WTC11 (cell line): ENCODE measurements around the gene TTC38. TPM values are rescaled to one million over a fixed set of nuclear protein-coding genes. Genes with fewer than 3 reads are reported as not detected.

Experiments used
- ATAC-seq: fragments of 200-7000 bp; cut with Tn5 transposase; 2 replicates; pipeline ENCODE4 v1.10.0; 2021; ENCODE audit warnings: mild to moderate bottlenecking, moderate library complexity
- CTCF ChIA-PET: fragments of 300-600 bp; sonication (Branson Sonifier 250); formaldehyde crosslinking; loops from one replicate; lab custom pipeline; 2021; ENCODE audit warnings: antibody characterized with exemption; lab: Charles Lee
- POLR2A ChIA-PET: fragments of 350-600 bp; sonication (Branson Sonifier 250); formaldehyde crosslinking; loops from one replicate; lab custom pipeline; 2021; ENCODE audit warnings: antibody characterized with exemption; lab: Charles Lee
- DNase-seq: peaks from one replicate; pipeline ENCODE4 v3.0.0; 2021; ENCODE audit warnings: low spot score
- H3K27ac Mint-ChIP-seq: 2 replicates; pipeline ENCODE4 v1.8.0; 2021; ENCODE audit warnings: mixed read lengths
- H3K27me3 Mint-ChIP-seq: 2 replicates; pipeline ENCODE4 v1.8.0; 2021; ENCODE audit warnings: low read depth, mild to moderate bottlenecking, moderate library complexity, mixed read lengths
- H3K36me3 Mint-ChIP-seq: 2 replicates; pipeline ENCODE4 v1.8.0; 2021; ENCODE audit warnings: mixed read lengths
- H3K4me1 Mint-ChIP-seq: 2 replicates; pipeline ENCODE4 v1.8.0; 2022; ENCODE audit warnings: mixed read lengths
- H3K4me3 Mint-ChIP-seq: 2 replicates; pipeline ENCODE4 v1.8.0; 2021; ENCODE audit warnings: mild to moderate bottlenecking, moderate library complexity, mixed read lengths
- H3K9me3 Mint-ChIP-seq: 2 replicates; pipeline ENCODE4 v1.8.0; 2021; ENCODE audit warnings: mixed read lengths
- CBFB ChIP-seq: sonication (generic); formaldehyde crosslinking; IDR thresholded peaks from 2 replicates; pipeline ENCODE4 v1.8.1; 2022; ENCODE audit warnings: mild to moderate bottlenecking, low read depth, missing genetic modification reagents
- MXD4 ChIP-seq: fragments of 250-450 bp; sonication (Bioruptor Pico); IDR thresholded peaks from 2 replicates; pipeline ENCODE4 v1.8.0; 2021; ENCODE audit warnings: mild to moderate bottlenecking, moderate library complexity, borderline replicate concordance
- NR2C2 ChIP-seq: sonication (generic); formaldehyde crosslinking; IDR thresholded peaks from 2 replicates; pipeline ENCODE4 v1.8.0; 2022; ENCODE audit warnings: mild to moderate bottlenecking, missing genetic modification reagents
- NR3C1 ChIP-seq: sonication (generic); formaldehyde crosslinking; conservative IDR thresholded peaks from 2 replicates; pipeline ENCODE4 v1.8.1; 2023; ENCODE audit warnings: low read depth, mild to moderate bottlenecking, missing genetic modification reagents
- OVOL2 ChIP-seq: fragments of 250-450 bp; sonication (Bioruptor Pico); IDR thresholded peaks from 2 replicates; pipeline ENCODE4 v1.9.0; 2021; ENCODE audit warnings: mild to moderate bottlenecking, borderline replicate concordance
- SOX15 ChIP-seq: fragments of 250-450 bp; sonication (Bioruptor Pico); IDR thresholded peaks from 2 replicates; pipeline ENCODE4 v1.9.0; 2021; ENCODE audit warnings: mild to moderate bottlenecking
- TP53 ChIP-seq: sonication (generic); formaldehyde crosslinking; IDR thresholded peaks from 2 replicates; pipeline ENCODE4 v1.8.1; 2023; ENCODE audit warnings: mild to moderate bottlenecking, missing genetic modification reagents
- total RNA-seq: library from RNA; stranded (reverse); gene quantifications from 3 replicates; pipeline ENCODE4 v1.2.3, GENCODE V29; 2021
- TF ChIP-seq, protein P1 (sequence below): fragments of 250-450 bp; sonication (Bioruptor Pico); IDR thresholded peaks from 2 replicates; pipeline ENCODE4 v2.1.2; 2022; ENCODE audit warnings: mild to moderate bottlenecking, moderate library complexity
- TF ChIP-seq, protein P2 (sequence below): sonication (generic); formaldehyde crosslinking; IDR thresholded peaks from 2 replicates; pipeline ENCODE4 v1.8.1; 2023; ENCODE audit warnings: mild to moderate bottlenecking, missing genetic modification reagents, moderate library complexity
- TF ChIP-seq, protein P3 (sequence below): sonication (generic); formaldehyde crosslinking; IDR thresholded peaks from 2 replicates; pipeline ENCODE4 v1.8.1; 2022; ENCODE audit warnings: missing genetic modification reagents, borderline replicate concordance
- TF ChIP-seq, protein P4 (sequence below): sonication (generic); formaldehyde crosslinking; IDR thresholded peaks from 2 replicates; pipeline ENCODE4 v1.8.1; 2022; ENCODE audit warnings: low read depth, mild to moderate bottlenecking, moderate library complexity, missing genetic modification reagents, borderline replicate concordance
- TF ChIP-seq, protein P5 (sequence below): sonication (generic); formaldehyde crosslinking; IDR thresholded peaks from 2 replicates; pipeline ENCODE4 v1.8.1; 2023; ENCODE audit warnings: mild to moderate bottlenecking, moderate library complexity, missing genetic modification reagents
- TF ChIP-seq, protein P6 (sequence below): sonication (generic); formaldehyde crosslinking; IDR thresholded peaks from 2 replicates; pipeline ENCODE4 v1.8.1; 2023; ENCODE audit warnings: mild to moderate bottlenecking, missing genetic modification reagents, borderline replicate concordance
- TF ChIP-seq, protein P7 (sequence below): sonication (generic); formaldehyde crosslinking; IDR thresholded peaks from 2 replicates; pipeline ENCODE4 v1.8.0; 2022; ENCODE audit warnings: mild to moderate bottlenecking, missing genetic modification reagents

The TTC38 gene
- total RNA-seq, 1 experiment from 2014 or later, result 20.7 TPM

DNA sequence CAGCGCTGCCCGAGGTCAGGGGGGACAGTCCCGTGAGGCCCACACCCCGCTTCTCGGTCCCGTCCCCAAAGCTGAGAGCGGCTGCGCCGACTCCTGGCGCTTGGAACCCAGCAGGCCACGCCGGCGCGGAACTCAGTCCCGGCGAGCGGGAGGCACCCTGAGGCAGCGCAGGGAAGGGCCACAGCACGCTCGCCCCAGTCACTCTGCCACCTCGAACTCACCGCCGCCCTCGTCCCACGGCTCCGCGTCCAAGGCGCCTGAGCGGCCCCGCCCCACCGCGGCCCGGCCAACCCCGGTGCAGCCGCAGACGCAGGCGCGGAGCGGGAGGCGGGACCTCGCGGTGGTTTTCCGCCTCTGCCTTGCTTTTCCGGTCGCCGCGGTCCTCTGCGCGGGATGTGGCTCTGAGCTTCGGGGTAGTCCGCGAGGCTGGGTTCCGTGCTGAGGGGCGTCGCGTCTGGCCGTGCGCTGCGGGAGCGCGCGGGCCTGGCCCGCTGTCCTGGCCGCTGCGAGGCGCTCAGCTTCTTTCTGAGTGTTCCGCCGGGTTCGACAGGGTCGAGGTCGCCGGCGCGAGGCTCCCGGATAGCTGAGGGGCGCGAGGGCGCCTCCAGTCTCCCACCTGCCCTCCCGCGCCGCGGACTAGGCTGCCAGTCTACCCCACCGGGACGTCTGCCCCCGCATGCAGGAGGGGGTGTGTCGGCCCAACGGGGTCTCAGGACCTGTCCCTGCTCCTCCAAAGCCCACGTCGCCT lies 17.6 kb upstream of the TTC38 start, which contains the start of gene CDPF1 (continued):
- TF ChIP-seq, protein P1, sequence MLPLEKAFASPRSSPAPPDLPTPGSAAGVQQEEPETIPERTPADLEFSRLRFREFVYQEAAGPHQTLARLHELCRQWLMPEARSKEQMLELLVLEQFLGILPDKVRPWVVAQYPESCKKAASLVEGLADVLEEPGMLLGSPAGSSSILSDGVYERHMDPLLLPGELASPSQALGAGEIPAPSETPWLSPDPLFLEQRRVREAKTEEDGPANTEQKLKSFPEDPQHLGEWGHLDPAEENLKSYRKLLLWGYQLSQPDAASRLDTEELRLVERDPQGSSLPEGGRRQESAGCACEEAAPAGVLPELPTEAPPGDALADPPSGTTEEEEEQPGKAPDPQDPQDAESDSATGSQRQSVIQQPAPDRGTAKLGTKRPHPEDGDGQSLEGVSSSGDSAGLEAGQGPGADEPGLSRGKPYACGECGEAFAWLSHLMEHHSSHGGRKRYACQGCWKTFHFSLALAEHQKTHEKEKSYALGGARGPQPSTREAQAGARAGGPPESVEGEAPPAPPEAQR, result no peak
- TF ChIP-seq OVOL2 (CRISPR knock-in tag) (no peak), MXD4 (CRISPR knock-in tag) (no peak), SOX15 (CRISPR knock-in tag) (no peak), NR3C1 (no peak; the same call in 1 of the 2 replicates)
- TF ChIP-seq, protein P2, sequence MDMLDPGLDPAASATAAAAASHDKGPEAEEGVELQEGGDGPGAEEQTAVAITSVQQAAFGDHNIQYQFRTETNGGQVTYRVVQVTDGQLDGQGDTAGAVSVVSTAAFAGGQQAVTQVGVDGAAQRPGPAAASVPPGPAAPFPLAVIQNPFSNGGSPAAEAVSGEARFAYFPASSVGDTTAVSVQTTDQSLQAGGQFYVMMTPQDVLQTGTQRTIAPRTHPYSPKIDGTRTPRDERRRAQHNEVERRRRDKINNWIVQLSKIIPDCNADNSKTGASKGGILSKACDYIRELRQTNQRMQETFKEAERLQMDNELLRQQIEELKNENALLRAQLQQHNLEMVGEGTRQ, result peak; percentile 13; the same call in 1 of the 2 replicates
- TF ChIP-seq, protein P3, sequence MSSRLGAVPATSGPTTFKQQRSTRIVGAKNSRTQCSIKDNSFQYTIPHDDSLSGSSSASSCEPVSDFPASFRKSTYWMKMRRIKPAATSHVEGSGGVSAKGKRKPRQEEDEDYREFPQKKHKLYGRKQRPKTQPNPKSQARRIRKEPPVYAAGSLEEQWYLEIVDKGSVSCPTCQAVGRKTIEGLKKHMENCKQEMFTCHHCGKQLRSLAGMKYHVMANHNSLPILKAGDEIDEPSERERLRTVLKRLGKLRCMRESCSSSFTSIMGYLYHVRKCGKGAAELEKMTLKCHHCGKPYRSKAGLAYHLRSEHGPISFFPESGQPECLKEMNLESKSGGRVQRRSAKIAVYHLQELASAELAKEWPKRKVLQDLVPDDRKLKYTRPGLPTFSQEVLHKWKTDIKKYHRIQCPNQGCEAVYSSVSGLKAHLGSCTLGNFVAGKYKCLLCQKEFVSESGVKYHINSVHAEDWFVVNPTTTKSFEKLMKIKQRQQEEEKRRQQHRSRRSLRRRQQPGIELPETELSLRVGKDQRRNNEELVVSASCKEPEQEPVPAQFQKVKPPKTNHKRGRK (CRISPR knock-in tag), result no peak
- TF ChIP-seq, protein P4, sequence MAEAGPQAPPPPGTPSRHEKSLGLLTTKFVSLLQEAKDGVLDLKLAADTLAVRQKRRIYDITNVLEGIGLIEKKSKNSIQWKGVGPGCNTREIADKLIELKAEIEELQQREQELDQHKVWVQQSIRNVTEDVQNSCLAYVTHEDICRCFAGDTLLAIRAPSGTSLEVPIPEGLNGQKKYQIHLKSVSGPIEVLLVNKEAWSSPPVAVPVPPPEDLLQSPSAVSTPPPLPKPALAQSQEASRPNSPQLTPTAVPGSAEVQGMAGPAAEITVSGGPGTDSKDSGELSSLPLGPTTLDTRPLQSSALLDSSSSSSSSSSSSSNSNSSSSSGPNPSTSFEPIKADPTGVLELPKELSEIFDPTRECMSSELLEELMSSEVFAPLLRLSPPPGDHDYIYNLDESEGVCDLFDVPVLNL (CRISPR knock-in tag), result peak; percentile 92; the same call in 1 of the 2 replicates
- TF ChIP-seq, protein P5, sequence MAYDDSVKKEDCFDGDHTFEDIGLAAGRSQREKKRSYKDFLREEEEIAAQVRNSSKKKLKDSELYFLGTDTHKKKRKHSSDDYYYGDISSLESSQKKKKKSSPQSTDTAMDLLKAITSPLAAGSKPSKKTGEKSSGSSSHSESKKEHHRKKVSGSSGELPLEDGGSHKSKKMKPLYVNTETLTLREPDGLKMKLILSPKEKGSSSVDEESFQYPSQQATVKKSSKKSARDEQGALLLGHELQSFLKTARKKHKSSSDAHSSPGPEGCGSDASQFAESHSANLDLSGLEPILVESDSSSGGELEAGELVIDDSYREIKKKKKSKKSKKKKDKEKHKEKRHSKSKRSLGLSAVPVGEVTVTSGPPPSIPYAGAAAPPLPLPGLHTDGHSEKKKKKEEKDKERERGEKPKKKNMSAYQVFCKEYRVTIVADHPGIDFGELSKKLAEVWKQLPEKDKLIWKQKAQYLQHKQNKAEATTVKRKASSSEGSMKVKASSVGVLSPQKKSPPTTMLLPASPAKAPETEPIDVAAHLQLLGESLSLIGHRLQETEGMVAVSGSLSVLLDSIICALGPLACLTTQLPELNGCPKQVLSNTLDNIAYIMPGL (CRISPR knock-in tag), result peak; percentile 68
- TF ChIP-seq, protein P6, sequence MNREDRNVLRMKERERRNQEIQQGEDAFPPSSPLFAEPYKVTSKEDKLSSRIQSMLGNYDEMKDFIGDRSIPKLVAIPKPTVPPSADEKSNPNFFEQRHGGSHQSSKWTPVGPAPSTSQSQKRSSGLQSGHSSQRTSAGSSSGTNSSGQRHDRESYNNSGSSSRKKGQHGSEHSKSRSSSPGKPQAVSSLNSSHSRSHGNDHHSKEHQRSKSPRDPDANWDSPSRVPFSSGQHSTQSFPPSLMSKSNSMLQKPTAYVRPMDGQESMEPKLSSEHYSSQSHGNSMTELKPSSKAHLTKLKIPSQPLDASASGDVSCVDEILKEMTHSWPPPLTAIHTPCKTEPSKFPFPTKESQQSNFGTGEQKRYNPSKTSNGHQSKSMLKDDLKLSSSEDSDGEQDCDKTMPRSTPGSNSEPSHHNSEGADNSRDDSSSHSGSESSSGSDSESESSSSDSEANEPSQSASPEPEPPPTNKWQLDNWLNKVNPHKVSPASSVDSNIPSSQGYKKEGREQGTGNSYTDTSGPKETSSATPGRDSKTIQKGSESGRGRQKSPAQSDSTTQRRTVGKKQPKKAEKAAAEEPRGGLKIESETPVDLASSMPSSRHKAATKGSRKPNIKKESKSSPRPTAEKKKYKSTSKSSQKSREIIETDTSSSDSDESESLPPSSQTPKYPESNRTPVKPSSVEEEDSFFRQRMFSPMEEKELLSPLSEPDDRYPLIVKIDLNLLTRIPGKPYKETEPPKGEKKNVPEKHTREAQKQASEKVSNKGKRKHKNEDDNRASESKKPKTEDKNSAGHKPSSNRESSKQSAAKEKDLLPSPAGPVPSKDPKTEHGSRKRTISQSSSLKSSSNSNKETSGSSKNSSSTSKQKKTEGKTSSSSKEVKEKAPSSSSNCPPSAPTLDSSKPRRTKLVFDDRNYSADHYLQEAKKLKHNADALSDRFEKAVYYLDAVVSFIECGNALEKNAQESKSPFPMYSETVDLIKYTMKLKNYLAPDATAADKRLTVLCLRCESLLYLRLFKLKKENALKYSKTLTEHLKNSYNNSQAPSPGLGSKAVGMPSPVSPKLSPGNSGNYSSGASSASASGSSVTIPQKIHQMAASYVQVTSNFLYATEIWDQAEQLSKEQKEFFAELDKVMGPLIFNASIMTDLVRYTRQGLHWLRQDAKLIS, result no peak; the same call in 1 of the 2 replicates
- TF ChIP-seq, protein P7, sequence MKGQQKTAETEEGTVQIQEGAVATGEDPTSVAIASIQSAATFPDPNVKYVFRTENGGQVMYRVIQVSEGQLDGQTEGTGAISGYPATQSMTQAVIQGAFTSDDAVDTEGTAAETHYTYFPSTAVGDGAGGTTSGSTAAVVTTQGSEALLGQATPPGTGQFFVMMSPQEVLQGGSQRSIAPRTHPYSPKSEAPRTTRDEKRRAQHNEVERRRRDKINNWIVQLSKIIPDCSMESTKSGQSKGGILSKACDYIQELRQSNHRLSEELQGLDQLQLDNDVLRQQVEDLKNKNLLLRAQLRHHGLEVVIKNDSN (CRISPR knock-in tag), result peak; percentile 78

DNA sequence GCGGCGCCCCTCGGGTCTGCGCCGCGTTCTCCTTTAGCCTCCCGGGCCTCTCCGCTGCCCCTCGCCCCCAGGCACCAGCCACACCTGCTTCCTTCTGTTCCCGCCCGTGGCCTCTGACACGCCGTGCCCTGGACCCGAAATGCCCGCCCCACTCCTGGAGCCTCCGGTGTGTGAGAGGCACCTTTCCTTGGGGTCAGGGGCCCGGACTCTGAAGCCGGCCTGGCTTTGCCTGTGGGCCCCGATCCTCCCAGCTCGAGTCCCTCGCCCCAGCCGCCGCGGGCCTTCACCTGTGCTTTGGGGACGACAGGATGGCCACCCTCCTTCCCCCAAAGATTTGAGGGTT lies 17.1 kb upstream of the TTC38 start:
- H3K27ac Mint-ChIP-seq, result no peak overlapping the region
- H3K4me1 Mint-ChIP-seq, result peaks cover 13% of the 10 kb centered on the region
- DNase-seq (peak; percentile 30), ATAC-seq (peak; percentile 16)
- peak; percentile 67 for TF ChIP-seq NR2C2 (CRISPR knock-in tag)
- no peak for TF ChIP-seq TP53
- TF ChIP-seq CBFB (CRISPR knock-in tag), result 0 out of 2 replicates have a peak, but pooled peaks have one; percentile 4
- no peaks in the 10 kb centered on the region for H3K9me3 Mint-ChIP-seq
- ChIA-PET CTCF (interaction anchor here (0.6 to 3.6 kb wide), 7 partner anchors 12 to 245 kb away, joined by 3 to 25 read pairs (median 6); partner anchors contain the start of genes GTSE1, PKDREJ and TTC38), POLR2A (no interaction called here)
- H3K27me3 Mint-ChIP-seq, result peaks cover 11% of the 10 kb centered on the region
- H3K36me3 Mint-ChIP-seq, result no peaks in the 10 kb centered on the region
- H3K4me3 Mint-ChIP-seq, result peak overlapping the region; percentile 71
